Activated CD4-positive, alpha-beta memory T cell treated with anti-CD3 and anti-CD28 coated beads, Interleukin-2, amount 10 ng/mL, durations not matched to agents 7 days and 5 days (primary cell): ENCODE data around the gene CCDC32. TPM values are rescaled to one million over a fixed set of nuclear protein-coding genes. Genes with fewer than 3 reads are reported as not detected.
"Not testable (repeated sequence)": the region's sequence is repeated elsewhere in the genome, so short reads cannot be mapped to it uniquely, and the experiment has no call there.

Experiments
- CTCF ChIA-PET: fragments of 350-600 bp; sonication (Branson Sonifier 250); formaldehyde crosslinking; loops from one replicate; lab custom pipeline; 2021; ENCODE audit warnings: antibody characterized with exemption, inconsistent platforms; lab: Charles Lee
- POLR2A ChIA-PET: fragments of 350-600 bp; sonication (Branson Sonifier 250); formaldehyde crosslinking; loops from one replicate; lab custom pipeline; 2021; ENCODE audit warnings: antibody characterized with exemption; lab: Charles Lee
- DNase-seq: peaks from one replicate; pipeline ENCODE4 v3.0.0-alpha.2; 2020
- H3K27ac Mint-ChIP-seq: one replicate; pipeline ENCODE4 v1.8.0; 2021; ENCODE audit warnings: mild to moderate bottlenecking, mixed read lengths
- H3K27me3 Mint-ChIP-seq: one replicate; pipeline ENCODE4 v1.8.0; 2021; ENCODE audit warnings: mixed read lengths
- H3K36me3 Mint-ChIP-seq: one replicate; pipeline ENCODE4 v1.8.0; 2021; ENCODE audit warnings: low read depth, mixed read lengths
- H3K4me1 Mint-ChIP-seq: one replicate; pipeline ENCODE4 v1.8.0; 2021; ENCODE audit warnings: mixed read lengths
- H3K4me3 Mint-ChIP-seq: one replicate; pipeline ENCODE4 v1.8.0; 2021; ENCODE audit warnings: mild to moderate bottlenecking, mixed read lengths
- H3K9me3 Mint-ChIP-seq: one replicate; pipeline ENCODE4 v1.8.0; 2021; ENCODE audit warnings: mixed read lengths
- total RNA-seq, 2 experiments: library from RNA; stranded (reverse); gene quantifications; one replicate each; pipeline ENCODE4 v1.2.3, GENCODE V29; 2021

Gene CCDC32
- total RNA-seq, 2 experiments from 2014 or later, result 33.2 to 33.7 TPM

DNA sequence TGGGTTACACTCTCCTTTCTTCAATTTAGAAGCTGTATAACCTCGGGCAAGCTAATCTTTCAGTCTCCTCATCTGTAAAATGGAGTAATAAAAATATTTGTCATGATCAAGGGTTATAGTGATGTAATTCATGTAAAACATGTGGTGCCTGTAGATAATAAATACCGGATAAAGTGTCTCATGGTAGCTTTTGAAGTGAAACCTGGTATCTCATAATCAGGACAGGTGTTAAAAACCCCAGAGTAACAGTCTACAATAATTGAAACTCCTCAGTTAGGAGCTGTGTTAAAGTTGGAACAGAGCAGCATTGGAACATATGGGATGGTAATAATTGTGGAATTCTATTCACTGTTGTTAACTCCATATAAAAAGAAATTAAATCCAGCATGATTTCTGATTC lies 28.3 kb upstream of the CCDC32 start:
- no peak for DNase-seq
- H3K27me3 Mint-ChIP-seq, result peaks cover 2% of the 10 kb centered on the region
- no peaks in the 10 kb centered on the region for H3K9me3 Mint-ChIP-seq
- H3K36me3 Mint-ChIP-seq, result peaks cover 3% of the 10 kb centered on the region
- H3K4me3 Mint-ChIP-seq, result peak overlapping the region; percentile 83
- POLR2A ChIA-PET, result interaction anchor here (0.8 to 4.5 kb wide), 4 partner anchors 24 to 694 kb away, joined by 3 to 25 read pairs (median 6); partner anchors contain the start of genes CCDC32 and RPUSD2
- H3K4me1 Mint-ChIP-seq, result peaks cover 48% of the 10 kb centered on the region
- CTCF ChIA-PET, result interaction anchor here (0.5 to 2.3 kb wide), 8 partner anchors 9 to 301 kb away, joined by 3 to 13 read pairs (median 4); partner anchors contain the start of genes CCDC32, RAD51, RPUSD2 and VPS18
- peak overlapping the region; percentile 96 for H3K27ac Mint-ChIP-seq

DNA sequence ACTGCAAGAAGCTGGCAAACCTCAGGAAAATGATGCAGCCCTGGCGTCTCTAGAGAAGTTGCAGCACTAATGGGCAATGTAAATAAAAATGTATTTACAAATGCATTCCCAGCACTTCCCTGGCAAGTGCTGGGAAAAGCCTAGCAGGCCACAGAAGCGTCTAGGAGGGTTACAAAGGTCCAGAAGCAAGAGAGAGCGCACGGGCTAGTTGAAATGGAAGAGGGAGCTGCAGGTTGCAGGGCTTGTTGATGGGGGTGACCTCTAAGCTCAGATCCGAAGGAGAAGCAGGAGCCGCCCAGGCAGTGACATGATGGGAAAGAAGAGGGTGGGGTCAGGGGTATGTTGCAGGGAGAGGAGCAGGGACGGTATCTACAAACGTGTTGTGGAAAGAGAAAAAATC lies 26.5 kb upstream of the CCDC32 start:
- no peak overlapping the region for H3K27ac Mint-ChIP-seq
- H3K9me3 Mint-ChIP-seq, result no peaks in the 10 kb centered on the region
- POLR2A ChIA-PET, result interaction anchor here (4.5 kb wide), 1 partner anchor 22 kb away, joined by 25 read pairs; the partner anchor contains the start of gene RPUSD2
- H3K27me3 Mint-ChIP-seq, result peaks cover 4% of the 10 kb centered on the region
- CTCF ChIA-PET, result interaction anchor here (1.2 kb wide), 1 partner anchor 40 kb away, joined by 4 read pairs; no protein-coding TSS in a partner anchor
- H3K4me3 Mint-ChIP-seq, result no peak overlapping the region
- H3K4me1 Mint-ChIP-seq, result peaks cover 37% of the 10 kb centered on the region
- DNase-seq, result no peak
- peaks cover 3% of the 10 kb centered on the region for H3K36me3 Mint-ChIP-seq

DNA sequence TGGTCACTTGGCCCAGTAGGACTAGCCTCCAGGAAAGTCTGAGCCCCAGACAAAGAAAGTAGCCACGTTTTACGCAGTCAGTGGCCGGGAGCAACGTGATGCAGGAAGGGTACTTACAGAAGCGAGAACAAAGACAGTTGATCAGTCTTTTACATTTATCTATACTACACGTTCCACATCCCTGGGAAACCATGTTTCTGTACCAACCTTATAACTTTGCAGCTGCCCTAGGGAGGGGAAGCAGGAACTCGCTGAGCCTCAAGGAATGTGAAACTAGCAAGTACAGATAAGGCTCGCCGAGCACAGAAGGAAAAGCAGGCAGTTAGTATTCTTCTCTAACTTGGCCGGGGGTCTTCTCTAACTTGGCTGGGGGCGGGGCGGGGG lies 25.8 kb upstream of the CCDC32 start:
- H3K36me3 Mint-ChIP-seq, result peaks cover 3% of the 10 kb centered on the region
- no peak for DNase-seq
- H3K27ac Mint-ChIP-seq, result no peak overlapping the region
- peak overlapping the region; percentile 72 for H3K4me3 Mint-ChIP-seq
- H3K27me3 Mint-ChIP-seq, result peaks cover 4% of the 10 kb centered on the region
- no peaks in the 10 kb centered on the region for H3K9me3 Mint-ChIP-seq
- peaks cover 34% of the 10 kb centered on the region for H3K4me1 Mint-ChIP-seq
- POLR2A ChIA-PET, result no interaction called here
- CTCF ChIA-PET, result interaction anchor here (0.8 to 2.3 kb wide), 5 partner anchors 8 to 58 kb away, joined by 4 to 24 read pairs (median 9); partner anchors contain the start of gene CCDC32

DNA sequence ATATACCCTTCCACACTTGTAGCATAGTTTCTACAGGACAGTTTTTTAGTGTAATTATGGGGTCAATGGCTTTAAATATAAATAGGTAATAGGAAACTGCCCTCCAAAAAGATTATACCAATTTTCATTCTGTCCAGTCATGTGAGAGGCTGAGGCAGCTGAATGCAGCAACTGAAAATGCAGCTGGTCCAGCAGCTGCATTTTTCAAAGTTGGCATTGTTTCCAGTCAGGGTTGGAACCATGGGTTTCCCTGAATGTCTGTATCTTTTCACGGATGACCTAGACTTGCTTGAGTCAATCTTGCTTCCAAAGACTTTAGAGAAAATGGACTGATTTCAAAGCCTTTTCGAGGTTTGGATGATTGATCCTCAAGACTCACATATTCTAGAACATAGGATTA lies 19.3 kb upstream of the CCDC32 start:
- Mint-ChIP-seq H3K36me3 (no peaks in the 10 kb centered on the region), H3K27me3 (peaks cover 6% of the 10 kb centered on the region), H3K4me3 (no peak overlapping the region), H3K4me1 (peaks cover 3% of the 10 kb centered on the region), H3K27ac (no peak overlapping the region), H3K9me3 (peaks cover 3% of the 10 kb centered on the region)
- CTCF ChIA-PET, result interaction anchor here (1.0 to 1.1 kb wide), 2 partner anchors 9 to 15 kb away, joined by 5 to 7 read pairs; partner anchors contain the start of gene RPUSD2
- no peak for DNase-seq
- POLR2A ChIA-PET, result interaction anchor here (2.2 kb wide), 1 partner anchor 15 kb away, joined by 7 read pairs; the partner anchor contains the start of gene RPUSD2

DNA sequence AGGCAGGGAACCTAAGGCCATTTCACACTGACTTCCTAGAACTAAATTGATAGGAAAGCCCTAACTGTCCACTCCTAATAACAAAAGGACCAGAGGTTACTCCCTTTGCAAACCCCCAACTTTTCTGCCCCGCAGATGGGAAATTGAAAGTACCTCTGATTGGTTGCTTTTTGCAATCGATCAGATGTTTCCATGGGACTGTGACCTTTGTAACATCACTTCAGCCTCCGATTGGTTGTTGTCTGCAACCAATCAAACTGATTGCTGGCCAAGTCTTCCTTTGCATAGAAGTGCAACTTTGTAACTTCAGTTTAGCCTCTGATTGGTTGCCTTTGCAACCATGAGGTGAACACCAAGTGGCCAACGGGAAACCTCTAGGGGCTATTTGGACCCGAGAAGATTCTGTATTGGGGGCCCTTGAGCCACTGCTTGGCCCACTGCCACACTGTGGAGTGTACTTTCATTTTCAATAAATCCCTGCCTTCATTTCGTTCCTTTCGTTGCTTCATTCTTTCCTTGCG lies 17.9 kb upstream of the CCDC32 start:
- ChIA-PET POLR2A (no interaction called here), CTCF (no interaction called here)
- H3K27me3 Mint-ChIP-seq, result peaks cover 5% of the 10 kb centered on the region
- no peaks in the 10 kb centered on the region for H3K36me3 Mint-ChIP-seq
- H3K4me1 Mint-ChIP-seq, result no peaks in the 10 kb centered on the region
- peaks cover 3% of the 10 kb centered on the region for H3K9me3 Mint-ChIP-seq
- no peak overlapping the region for H3K27ac Mint-ChIP-seq
- H3K4me3 Mint-ChIP-seq, result no peak overlapping the region
- no peak for DNase-seq

DNA sequence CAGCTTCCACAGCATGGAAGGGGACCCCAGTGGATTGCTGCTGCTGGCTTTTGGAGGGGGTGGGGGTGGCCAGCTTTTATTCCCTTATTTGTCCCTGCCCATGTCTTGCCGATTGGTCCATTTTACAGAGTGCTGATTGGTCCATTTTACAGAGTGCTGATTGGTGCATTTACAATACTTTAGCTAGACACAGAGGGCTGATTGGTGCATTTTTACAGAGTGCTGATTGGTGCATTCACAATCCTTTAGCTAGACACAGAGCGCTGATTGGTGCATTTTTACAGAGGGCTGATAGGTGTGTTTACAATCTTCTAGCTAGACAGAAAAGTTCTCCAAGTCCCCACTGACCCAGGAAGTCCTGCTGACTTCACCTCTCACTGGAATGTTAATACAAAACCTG lies 17.0 kb upstream of the CCDC32 start:
- DNase-seq, H3K4me1 Mint-ChIP-seq, H3K36me3 Mint-ChIP-seq, H3K27me3 Mint-ChIP-seq, H3K4me3 Mint-ChIP-seq, H3K27ac Mint-ChIP-seq, H3K9me3 Mint-ChIP-seq: not testable (repeated sequence)
- POLR2A ChIA-PET, result interaction anchor here (2.2 kb wide), 1 partner anchor 13 kb away, joined by 9 read pairs; the partner anchor contains the start of gene RPUSD2
- CTCF ChIA-PET, result interaction anchor here (1.2 to 2.2 kb wide), 2 partner anchors 8 to 17 kb away, joined by 3 to 6 read pairs; partner anchors contain the start of gene CCDC32

DNA sequence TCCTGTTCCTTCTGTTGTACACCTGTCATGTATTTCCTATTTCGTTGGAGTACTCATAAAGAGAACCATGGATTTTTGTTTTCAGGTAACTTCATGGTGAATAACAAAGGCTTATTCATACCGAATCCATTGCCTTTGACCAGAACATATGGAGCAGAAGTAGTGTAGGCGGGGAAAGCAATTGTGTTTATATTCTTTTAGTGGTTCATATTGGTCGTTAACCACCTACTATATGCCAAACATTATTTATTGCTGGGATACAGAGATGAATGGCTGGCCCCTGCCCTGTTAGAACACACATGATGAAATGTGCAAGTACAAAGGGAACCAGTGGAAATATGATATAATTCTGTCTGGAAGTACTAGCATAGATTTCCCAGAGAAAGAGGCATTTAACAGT lies 14.1 kb upstream of the CCDC32 start:
- ChIA-PET POLR2A (no interaction called here), CTCF (no interaction called here)
- Mint-ChIP-seq H3K4me1 (no peaks in the 10 kb centered on the region), H3K27me3 (no peaks in the 10 kb centered on the region), H3K36me3 (no peaks in the 10 kb centered on the region), H3K4me3 (no peak overlapping the region), H3K9me3 (peaks cover 3% of the 10 kb centered on the region), H3K27ac (no peak overlapping the region)
- DNase-seq, result no peak

DNA sequence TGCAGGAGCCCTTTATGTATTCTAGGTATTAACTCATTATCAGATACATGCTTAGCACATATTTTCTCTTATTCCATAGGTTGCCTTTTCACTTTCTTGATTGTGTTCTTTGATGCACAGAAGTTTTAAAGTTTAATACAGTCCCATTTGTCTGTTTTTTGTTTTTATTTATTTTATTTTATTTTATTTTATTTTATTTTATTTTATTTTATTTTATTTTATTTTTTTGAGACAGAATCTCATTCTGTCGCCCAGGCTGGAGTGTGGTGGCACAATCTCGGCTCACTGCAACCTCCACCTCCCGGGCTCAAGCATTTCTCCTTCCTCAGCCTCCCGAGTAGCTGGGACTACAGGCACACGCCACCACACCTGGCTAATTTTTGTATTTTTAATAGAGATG lies 12.1 kb upstream of the CCDC32 start:
- POLR2A ChIA-PET, CTCF ChIA-PET, H3K27me3 Mint-ChIP-seq, H3K9me3 Mint-ChIP-seq, H3K4me3 Mint-ChIP-seq, DNase-seq, H3K27ac Mint-ChIP-seq, H3K4me1 Mint-ChIP-seq: not testable (repeated sequence)
- peaks cover 11% of the 10 kb centered on the region for H3K36me3 Mint-ChIP-seq

DNA sequence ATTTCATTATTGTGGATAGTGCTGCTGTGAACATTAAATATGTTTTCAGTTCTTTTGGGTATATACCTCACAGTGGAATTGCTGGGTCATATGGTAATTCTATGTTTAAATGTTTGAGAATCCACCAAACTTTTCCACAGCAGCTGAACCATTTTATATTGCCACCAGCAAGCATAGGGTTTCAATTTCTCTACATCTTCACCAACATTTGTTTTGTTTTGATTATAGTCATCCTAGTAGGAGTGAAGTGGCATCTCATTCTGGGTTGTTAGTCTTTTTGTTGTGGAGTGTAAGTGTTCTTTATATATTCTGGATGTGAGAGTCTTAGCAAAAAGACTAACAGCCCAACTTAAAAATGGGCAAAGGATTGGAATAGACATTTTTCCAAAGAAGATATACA lies 10.3 kb upstream of the CCDC32 start:
- Mint-ChIP-seq H3K36me3 (peaks cover 11% of the 10 kb centered on the region), H3K4me1 (peaks cover 20% of the 10 kb centered on the region), H3K9me3 (no peaks in the 10 kb centered on the region), H3K4me3 (no peak overlapping the region), H3K27me3 (no peaks in the 10 kb centered on the region), H3K27ac (no peak overlapping the region)
- ChIA-PET CTCF (no interaction called here), POLR2A (interaction anchor here (1.5 kb wide), 1 partner anchor 10 kb away, joined by 4 read pairs; the partner anchor contains the start of gene CCDC32)
- DNase-seq, result no peak

DNA sequence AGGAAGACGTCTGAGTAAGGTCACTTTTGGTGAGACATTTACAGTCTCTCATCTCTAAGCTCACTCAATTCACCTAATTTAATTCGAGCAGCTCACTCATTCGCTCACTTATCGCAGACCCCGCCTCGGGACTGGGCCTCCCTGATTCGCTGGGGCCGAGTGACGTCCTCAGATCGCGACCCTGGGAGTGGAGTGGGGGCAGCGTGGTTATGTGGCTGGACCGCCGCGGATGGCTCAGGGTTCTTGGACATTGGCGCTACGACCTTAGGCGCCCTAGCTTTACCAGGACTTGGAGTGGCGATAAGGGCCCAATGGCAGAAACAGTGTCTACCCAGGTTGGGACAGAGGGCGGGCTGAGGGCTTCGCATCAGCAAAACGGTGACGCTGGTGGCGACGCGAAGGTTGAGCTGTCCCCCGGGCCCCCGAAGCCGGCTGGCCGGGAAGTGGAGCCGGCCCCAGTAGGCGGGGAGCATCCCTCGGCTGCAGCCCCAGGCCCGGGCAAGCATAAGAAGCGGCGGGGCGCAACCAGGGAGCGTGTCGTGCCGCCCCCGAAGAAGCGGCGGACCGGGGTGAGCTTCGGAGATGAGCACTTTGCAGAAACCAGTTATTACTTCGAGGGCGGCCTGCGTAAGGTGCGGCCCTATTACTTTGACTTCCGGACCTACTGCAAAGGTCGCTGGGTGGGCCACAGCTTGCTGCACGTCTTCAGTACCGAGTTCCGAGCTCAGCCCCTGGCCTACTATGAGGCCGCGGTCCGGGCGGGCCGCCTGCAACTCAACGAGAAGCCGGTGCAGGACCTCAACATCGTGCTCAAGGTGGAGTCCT lies 4.5 kb upstream of the CCDC32 start, which contains the start of gene RPUSD2:
Gene RPUSD2, plus strand, starts transcription at position 171 of the 825 bp plus-strand sequence. Its CDS starts 39 bp downstream, at position 210.
- H3K4me3 Mint-ChIP-seq, result peak within 1 kb of the TSS; percentile 94
- POLR2A ChIA-PET, result interaction anchor here (0.8 to 2.5 kb wide), 29 partner anchors 10 to 763 kb away, joined by 3 to 25 read pairs (median 4); partner anchors contain the start of genes BAHD1, GCHFR, KNL1 and NUSAP1
- H3K27ac Mint-ChIP-seq, result peak within 1 kb of the TSS; percentile 93
- peaks cover 49% of the 10 kb centered on the region for H3K4me1 Mint-ChIP-seq
- DNase-seq, result peak; percentile 94
- H3K27me3 Mint-ChIP-seq, result peaks cover 3% of the 10 kb centered on the region
- peaks cover 11% of the 10 kb centered on the region for H3K36me3 Mint-ChIP-seq
- no peaks in the 10 kb centered on the region for H3K9me3 Mint-ChIP-seq
- CTCF ChIA-PET, result interaction anchor here (0.6 to 2.2 kb wide), 18 partner anchors 11 to 831 kb away, joined by 3 to 26 read pairs (median 4); partner anchors contain the start of genes KNL1, PLCB2 and VPS18

DNA sequence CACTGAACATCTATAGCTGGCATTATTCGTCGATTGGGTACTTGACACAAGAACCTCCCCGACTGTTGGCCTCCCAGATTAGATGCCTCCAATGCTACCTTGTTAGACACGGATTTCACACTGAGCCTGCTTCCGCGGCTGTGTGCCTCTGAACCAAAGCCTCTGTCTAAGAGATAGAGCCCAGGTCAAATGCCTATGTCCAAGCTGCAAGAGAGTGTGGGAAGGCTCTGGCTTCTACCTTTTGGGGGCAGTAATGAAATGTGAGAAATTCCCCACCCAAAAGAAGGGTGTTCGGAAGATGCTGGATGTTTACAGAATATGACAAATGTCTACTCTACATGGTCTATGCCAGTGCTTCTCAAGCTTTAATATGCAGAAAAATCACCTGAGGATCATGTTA lies 2.3 kb upstream of the CCDC32 start:
- H3K4me1 Mint-ChIP-seq, result peaks cover 60% of the 10 kb centered on the region
- peak overlapping the region; percentile 17 for H3K27ac Mint-ChIP-seq
- H3K4me3 Mint-ChIP-seq, result no peak overlapping the region
- H3K36me3 Mint-ChIP-seq, result no peaks in the 10 kb centered on the region
- peaks cover 3% of the 10 kb centered on the region for H3K27me3 Mint-ChIP-seq
- DNase-seq, result no peak
- no peaks in the 10 kb centered on the region for H3K9me3 Mint-ChIP-seq
- ChIA-PET CTCF (interaction anchor here (0.7 to 4.1 kb wide), 3 partner anchors 21 to 131 kb away, joined by 3 to 24 read pairs (median 3); no protein-coding TSS in a partner anchor), POLR2A (interaction anchor here (0.8 to 1.2 kb wide), 3 partner anchors 15 to 127 kb away, joined by 3 to 6 read pairs (median 3); partner anchors contain the start of gene RAD51)
